NCI-H2196 (cell line): ENCODE results near the gene SRSF2.
"Not testable (repeated sequence)": the region's sequence is repeated elsewhere in the genome, so short reads cannot be mapped to it uniquely, and the experiment has no call there.

Source experiments
- DNase-seq: peaks from one replicate; lab custom pipeline; 2025; ENCODE audit not compliant: unreplicated experiment; lab: John Stamatoyannopoulos, UW

SRSF2 gene

DNA sequence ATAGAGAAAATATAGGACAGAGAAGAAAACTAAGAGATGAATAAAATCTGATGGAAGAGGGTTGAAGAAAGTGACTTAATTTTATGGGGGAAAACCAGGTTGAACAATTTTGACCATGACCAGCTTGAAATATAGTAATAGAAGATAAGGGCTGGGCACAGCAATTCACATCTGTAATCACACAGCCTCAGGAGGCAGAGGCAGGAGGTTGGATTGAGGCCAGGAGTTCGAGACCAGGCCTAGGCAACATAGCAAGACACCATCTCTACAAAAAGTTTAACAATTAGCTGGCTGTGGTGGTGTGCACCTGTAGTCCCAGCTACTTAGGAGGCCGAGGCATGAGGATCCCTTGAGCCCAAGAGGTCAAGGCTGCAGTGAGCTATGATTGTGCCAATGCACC is 35.1 kb downstream of the SRSF2 start:
- no peak for DNase-seq

DNA sequence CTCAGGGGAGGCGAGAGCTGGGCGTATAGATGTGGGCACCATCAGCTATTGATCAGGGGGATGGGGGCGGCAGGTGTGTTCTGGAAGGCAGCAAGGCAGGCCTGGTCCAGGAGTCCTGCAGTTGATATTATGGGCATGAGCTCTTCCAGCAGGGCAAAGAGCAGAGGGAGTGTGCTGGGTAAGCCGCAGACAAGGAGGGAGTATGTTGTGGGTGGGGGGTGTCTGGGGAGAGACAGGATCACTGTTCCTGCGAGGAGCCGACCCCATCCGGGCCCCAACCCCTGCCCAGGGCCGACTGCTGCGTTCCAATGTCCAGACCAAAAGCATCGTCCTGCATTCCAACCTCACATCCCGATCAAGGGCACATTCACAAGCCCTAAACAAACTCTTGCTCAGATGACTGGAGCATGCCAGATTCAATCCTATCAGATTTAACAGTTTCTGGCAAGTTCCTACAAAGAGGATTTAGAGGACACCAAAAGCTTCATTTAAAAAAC is 35.6 kb downstream of the SRSF2 start:
- no peak for DNase-seq

DNA sequence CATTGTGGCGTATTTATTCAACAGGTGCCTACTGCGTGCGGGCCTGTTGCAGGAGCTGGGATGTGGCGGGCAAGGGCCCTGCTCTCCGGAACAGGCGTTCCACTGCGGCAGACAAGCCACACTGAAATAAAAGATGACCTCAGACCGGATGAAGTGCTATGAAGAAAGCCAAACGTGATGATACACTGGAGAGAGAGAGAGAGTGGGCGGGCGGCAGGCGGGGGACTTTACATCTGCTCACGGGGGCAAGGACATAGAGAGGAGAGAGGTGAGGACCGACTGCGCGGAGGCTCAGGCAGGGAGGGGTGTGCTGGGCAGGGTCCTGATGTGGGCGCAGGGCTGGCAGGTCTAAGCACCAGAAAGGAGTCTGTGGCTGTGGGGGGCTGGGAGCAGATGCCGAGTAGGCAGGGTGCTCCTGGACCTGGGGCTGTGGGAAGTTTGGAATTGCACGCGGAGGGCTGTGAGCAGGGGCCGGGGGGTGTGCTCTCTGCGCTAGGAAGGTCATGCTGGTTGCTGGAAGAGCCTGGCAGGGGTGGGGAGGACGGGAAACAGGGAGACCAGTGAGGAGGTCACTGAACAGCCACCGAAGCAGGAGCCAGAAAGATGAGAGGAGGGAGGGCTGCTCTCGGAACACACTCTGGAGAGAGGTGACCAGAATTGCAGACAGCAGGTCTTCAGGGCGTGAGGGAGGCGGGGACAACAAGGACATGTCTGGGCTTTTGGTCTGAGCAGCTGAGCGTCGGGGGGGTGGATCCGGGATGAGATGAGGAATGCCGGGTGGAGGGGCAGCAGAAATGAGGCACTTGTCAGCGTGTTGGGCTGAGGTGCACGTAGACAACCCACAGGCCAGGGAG is 36.3 kb downstream of the SRSF2 start:
- DNase-seq = no peak

- DNase-seq = no peak
Measured at GRCh38 chr17:76700270-76700616, 36.9 kb downstream of the SRSF2 start.

DNA sequence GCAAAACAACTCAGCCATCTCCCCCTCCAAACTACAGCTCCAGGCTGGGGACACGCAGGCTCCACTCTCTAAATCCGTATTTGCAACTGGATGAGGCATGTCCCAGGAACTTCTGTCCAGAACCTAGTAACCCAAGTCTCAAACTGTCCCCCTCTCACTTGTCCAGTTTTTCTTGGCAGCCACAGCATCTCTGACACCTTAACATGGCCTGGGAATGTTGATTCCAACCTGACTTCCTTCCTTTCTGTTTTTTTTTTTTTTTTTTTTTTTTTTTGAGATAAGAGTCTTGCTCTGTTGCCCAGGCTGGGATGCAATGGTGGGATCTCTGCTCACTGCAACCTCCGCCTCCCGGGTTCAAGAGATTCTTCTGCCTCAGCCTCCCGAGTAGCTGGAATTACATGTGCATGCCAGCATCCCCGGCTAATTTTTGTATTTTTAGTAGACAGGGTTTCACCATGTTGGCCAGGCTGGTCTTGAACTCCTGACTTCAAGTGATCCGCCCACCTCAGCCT is 38.6 kb downstream of the SRSF2 start:
- not testable (repeated sequence) for DNase-seq

DNA sequence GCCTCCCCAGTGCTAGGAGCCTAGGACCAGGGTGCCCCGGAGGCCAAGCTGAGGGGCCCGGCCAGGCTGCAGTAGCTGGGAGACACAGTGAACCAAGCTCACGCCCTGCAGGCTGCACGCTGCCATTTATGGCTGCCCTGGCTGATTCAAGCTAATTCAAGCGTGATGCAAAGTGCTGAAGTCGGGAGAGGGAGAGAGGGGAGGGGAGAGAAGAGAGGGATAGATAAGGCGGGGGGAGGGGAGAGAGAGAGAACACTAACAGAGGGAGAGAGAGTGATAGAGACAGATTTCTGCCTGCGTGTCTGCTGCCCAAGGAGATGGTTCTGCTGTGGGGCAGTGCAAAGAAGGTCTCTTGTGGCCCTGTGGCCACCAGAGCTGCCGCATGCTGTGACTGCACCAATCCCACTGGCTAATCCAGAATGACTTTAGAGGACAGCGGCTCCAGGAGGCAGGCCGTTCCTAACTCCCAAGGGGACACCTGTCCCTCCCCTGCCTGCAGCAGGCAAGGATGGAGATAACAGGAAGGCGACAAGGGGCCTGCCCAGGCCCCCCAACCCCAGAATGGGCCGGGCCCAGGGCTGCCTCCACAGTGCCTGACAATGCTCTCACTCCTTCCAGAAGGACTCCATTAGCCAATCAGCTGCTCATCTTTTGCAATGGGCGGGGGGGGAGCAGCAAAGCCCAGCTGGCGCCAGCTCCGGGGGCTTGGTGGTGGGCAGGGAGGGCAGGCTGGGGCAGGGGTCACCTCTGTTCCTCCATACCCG is 39.2 kb downstream of the SRSF2 start:
- no peak for DNase-seq

GRCh38 chr17:76696763-76697701 is 40.1 kb downstream of the SRSF2 start:
- DNase-seq = no peak

GRCh38 chr17:76695059-76695831 is 41.9 kb downstream of the SRSF2 start:
- DNase-seq = no peak

DNA sequence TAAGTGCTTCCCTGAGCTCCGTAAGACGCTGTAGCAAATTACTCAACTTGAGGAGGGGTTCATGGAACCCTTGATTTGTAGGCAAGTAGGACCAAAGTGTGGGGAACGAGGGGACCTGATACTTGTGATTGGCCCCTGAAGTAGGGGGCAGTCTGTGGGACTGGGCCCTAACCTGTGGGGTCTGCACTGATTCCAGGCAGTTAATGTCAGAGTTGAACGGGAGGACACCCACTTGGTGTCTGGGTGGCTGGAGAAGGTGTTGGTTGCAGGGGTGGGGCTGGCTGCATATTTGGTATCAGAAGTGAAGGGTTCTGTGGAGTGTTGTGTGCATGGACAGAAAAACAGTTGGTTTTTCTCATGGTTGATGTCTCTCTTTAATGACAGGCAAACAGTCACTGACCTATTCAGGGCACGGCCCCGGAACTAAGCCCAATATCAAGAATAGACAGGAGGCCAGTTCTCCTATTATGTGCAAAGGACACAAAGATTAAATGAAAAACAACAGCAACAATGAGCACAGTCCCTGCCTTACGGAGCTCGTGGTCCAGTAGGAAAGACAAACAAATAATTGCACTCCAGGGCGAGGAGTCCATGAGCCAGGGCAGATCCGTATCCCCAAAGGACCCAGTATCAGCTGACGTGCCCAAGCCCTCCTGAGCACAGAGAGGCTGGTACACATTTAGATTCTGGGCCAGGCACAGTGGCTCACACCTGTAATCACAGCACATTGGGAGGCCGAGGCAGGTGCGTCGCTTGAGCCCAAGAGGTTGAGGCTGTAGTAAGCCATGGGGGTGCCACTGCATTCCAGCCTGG is 45.5 kb downstream of the SRSF2 start:
- no peak for DNase-seq

- DNase-seq = no peak
Measured at GRCh38 chr17:76690596-76691280, 46.4 kb downstream of the SRSF2 start.

- no peak for DNase-seq
Measured at GRCh38 chr17:76689859-76690258, 47.3 kb downstream of the SRSF2 start.

- no peak for DNase-seq
Measured at GRCh38 chr17:76688165-76688622, 48.9 kb downstream of the SRSF2 start.

- no peak for DNase-seq
Measured at GRCh38 chr17:76687298-76688164, 49.6 kb downstream of the SRSF2 start.

DNA sequence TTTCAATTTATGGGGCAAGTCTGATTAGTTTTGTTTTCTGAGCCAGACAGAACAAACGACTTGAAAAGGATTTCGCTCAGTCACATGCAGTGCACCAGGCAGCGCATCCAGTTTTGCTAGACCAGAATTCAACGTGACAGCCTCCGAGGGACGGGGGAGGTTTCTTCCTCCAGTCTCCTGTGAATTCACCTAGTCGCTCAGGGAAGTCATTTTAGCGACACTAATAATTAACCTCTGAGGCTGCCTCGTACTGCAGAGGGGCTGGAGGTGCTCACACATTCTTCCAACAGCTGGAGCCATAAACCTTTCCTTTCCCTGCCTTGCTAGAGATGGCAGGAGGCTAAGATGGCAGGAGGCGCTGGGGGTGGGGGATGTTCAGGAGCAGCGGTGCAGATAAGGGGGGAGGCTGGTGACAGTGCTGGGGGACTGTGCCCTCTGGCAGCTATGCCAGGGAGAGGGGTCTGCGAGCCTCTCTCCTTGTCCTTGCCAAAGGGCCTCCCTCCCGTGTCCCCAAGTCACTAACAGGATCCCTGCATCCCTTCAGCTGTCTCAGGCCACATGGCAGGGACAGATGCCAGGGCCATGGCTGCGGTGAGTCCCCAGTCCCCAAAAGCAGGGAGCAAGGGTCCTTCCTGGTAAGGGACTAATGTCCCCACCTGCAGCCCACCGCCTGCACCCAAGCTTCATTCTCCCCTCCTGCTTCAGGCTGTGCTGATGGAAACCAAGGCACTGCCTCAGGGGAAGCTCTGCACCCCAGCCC is 50.4 kb downstream of the SRSF2 start:
- no peak for DNase-seq

DNA sequence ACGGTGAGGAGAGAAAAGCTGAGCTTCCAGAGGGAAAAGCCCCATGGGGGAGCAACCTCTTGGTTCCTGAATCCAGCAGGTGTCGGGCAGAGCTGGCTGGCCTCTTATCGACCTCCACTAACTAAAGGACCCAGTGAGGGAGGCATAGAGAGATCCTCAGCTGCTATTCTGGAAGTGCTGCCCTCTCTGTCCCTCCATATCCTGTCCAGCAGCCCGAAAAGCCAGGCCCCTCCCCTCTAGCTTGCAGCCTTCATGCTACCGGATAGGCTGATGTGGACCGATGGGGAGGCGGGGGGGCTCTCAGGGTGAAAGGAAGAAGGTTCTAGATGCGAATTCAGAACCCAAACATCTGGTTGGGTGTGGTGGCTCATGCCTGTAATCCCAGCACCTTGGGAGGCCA is 51.3 kb downstream of the SRSF2 start:
- no peak for DNase-seq

GRCh38 chr17:76685366-76685765 is 51.8 kb downstream of the SRSF2 start:
- DNase-seq = no peak

- no peak for DNase-seq
Measured at GRCh38 chr17:76684756-76685155, 52.4 kb downstream of the SRSF2 start.
